MM.1S (cell line): ENCODE data around the gene FAF1.

ENCODE experiments used
- CTCF ChIP-seq: fragments of 300-600 bp; sonication (generic); IDR thresholded peaks from 2 replicates; pipeline ENCODE4 v1.5.1; 2016; ENCODE audit warnings: antibody characterized with exemption, low read length, mixed read lengths
- EZH2 ChIP-seq: fragments of 300-600 bp; sonication (generic); optimal IDR thresholded peaks from 2 replicates; pipeline ENCODE3; 2017; ENCODE audit warnings: low read depth, mild to moderate bottlenecking, antibody characterized with exemption, low read length, mixed read lengths

- TF ChIP-seq CTCF (no peak), EZH2 (no peak)
Observed at GRCh38 chr1:50857702-50858101, 102.4 kb downstream of the FAF1 start.
